ENCODE results near the gene SMARCB1.

SMARCB1 gene

DNA sequence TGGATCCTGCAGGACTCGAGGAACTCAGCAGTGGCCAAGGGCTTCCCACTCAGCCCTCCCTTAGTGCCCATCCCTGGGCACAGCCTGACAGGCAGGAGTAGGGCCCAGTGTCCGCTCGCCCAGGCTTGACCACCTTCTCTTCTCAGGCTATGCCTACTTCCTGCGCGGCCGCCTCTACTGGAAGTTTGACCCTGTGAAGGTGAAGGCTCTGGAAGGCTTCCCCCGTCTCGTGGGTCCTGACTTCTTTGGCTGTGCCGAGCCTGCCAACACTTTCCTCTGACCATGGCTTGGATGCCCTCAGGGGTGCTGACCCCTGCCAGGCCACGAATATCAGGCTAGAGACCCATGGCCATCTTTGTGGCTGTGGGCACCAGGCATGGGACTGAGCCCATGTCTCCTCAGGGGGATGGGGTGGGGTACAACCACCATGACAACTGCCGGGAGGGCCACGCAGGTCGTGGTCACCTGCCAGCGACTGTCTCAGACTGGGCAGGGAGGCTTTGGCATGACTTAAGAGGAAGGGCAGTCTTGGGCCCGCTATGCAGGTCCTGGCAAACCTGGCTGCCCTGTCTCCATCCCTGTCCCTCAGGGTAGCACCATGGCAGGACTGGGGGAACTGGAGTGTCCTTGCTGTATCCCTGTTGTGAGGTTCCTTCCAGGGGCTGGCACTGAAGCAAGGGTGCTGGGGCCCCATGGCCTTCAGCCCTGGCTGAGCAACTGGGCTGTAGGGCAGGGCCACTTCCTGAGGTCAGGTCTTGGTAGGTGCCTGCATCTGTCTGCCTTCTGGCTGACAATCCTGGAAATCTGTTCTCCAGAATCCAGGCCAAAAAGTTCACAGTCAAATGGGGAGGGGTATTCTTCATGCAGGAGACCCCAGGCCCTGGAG lies 3.3 kb upstream of the SMARCB1 start:
- Histone ChIP-seq H3K27ac (ENCODE audit: low read depth, low read length, poor library complexity, severe bottlenecking) (no peak overlapping the region), H3K9me2 (ENCODE audit: low read depth, low read length) (no peaks in the 10 kb centered on the region), H3K4me1 (ENCODE audit: insufficient read depth, low read length, severe bottlenecking) (peaks cover 16% of the 10 kb centered on the region), H3K36me3 (ENCODE audit: insufficient read depth, low read length) (no peaks in the 10 kb centered on the region), H3K79me2 (ENCODE audit: insufficient read depth, low read length) (peaks cover 11% of the 10 kb centered on the region), H3F3A (ENCODE audit: insufficient read depth, low read length) (no peaks in the 10 kb centered on the region), H4K20me1 (ENCODE audit: insufficient read depth, low read length) (no peaks in the 10 kb centered on the region), H3K4me2 (ENCODE audit: low read length) (no peak overlapping the region), H3K4me3 (ENCODE audit: low read depth, low read length, poor library complexity, severe bottlenecking) (no peak overlapping the region), H2AFZ (ENCODE audit: low read length) (no peak overlapping the region), H3K27me3 (ENCODE audit: insufficient read depth, low read length) (no peaks in the 10 kb centered on the region), H3K9me3 (ENCODE audit: low read length) (no peaks in the 10 kb centered on the region), H3K9ac (ENCODE audit: low read length) (no peak overlapping the region)
- TF ChIP-seq EZH2 (IDR thresholded peaks at IDR 0.05; ENCODE audit: borderline replicate concordance, low read length), result no peak
- TF ChIP-seq, protein P1, sequence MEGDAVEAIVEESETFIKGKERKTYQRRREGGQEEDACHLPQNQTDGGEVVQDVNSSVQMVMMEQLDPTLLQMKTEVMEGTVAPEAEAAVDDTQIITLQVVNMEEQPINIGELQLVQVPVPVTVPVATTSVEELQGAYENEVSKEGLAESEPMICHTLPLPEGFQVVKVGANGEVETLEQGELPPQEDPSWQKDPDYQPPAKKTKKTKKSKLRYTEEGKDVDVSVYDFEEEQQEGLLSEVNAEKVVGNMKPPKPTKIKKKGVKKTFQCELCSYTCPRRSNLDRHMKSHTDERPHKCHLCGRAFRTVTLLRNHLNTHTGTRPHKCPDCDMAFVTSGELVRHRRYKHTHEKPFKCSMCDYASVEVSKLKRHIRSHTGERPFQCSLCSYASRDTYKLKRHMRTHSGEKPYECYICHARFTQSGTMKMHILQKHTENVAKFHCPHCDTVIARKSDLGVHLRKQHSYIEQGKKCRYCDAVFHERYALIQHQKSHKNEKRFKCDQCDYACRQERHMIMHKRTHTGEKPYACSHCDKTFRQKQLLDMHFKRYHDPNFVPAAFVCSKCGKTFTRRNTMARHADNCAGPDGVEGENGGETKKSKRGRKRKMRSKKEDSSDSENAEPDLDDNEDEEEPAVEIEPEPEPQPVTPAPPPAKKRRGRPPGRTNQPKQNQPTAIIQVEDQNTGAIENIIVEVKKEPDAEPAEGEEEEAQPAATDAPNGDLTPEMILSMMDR (IDR thresholded peaks at IDR 0.05; ENCODE audit: low read length), result no peak

DNA sequence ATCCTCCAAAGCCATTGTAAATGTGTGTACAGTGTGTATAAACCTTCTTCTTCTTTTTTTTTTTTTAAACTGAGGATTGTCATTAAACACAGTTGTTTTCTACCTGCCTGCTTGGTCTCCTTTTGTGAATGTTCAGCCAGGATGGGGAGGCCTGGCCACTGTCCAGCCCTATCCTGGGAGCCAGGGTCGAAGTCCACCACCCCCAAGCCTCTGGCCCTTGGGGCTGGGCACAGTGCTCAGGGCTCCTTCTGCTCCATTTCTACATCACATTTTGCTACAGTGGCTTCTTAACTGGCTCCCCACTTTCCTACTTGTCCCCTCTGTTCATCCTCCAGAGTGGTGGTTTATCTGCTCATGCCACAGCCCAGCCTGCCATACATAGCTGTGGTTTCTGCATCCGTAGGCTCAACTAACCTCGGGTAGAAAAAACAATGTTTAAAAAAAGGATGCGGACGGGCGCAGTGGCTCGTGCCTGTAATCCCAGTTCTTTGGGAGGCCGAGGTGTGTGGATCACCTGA lies 2.5 kb upstream of the SMARCB1 start:
- peaks cover 23% of the 10 kb centered on the region for H3K4me1 ChIP-seq (ENCODE audit: insufficient read depth, low read length, severe bottlenecking)
- TF ChIP-seq EZH2 (IDR thresholded peaks at IDR 0.05; ENCODE audit: borderline replicate concordance, low read length), result no peak
- TF ChIP-seq, protein P1 (IDR thresholded peaks at IDR 0.05; ENCODE audit: low read length), result no peak
- no peak overlapping the region for H3K4me3 ChIP-seq (ENCODE audit: low read depth, low read length, poor library complexity, severe bottlenecking)
- H3F3A ChIP-seq (ENCODE audit: insufficient read depth, low read length), result no peaks in the 10 kb centered on the region
- H2AFZ ChIP-seq (ENCODE audit: low read length), result no peak overlapping the region
- H3K79me2 ChIP-seq (ENCODE audit: insufficient read depth, low read length), result peaks cover 19% of the 10 kb centered on the region
- H3K27ac ChIP-seq (ENCODE audit: low read depth, low read length, poor library complexity, severe bottlenecking), result no peak overlapping the region
- no peaks in the 10 kb centered on the region for H3K9me2 ChIP-seq (ENCODE audit: low read depth, low read length)
- H3K36me3 ChIP-seq (ENCODE audit: insufficient read depth, low read length), result no peaks in the 10 kb centered on the region
- H3K9ac ChIP-seq (ENCODE audit: low read length), result no peak overlapping the region
- no peaks in the 10 kb centered on the region for H3K27me3 ChIP-seq (ENCODE audit: insufficient read depth, low read length)
- no peak overlapping the region for H3K4me2 ChIP-seq (ENCODE audit: low read length)
- no peaks in the 10 kb centered on the region for H4K20me1 ChIP-seq (ENCODE audit: insufficient read depth, low read length)
- no peaks in the 10 kb centered on the region for H3K9me3 ChIP-seq (ENCODE audit: low read length)

DNA sequence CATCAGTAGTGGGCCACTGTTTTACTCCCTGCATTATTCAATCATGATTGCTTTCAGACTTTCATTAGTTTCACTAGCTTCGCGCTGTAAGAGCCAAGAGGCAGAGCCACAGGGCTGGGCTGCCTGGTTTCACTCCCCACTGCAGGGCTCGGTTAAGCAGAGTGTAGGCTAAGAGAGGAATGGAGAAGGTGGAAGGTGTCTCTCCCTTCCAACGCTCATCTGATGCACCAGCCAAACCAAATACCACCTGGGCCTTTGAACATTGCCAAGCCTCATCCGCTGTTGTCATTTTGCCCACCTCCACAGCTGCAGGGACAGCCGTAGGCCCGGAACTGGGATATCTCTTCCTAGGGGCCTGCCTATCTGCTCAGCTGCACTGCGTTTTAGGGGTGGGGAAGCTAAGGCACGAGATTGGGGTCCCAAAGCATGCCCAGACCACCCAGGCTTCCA lies 480 bp upstream of the SMARCB1 start:
- no peaks in the 10 kb centered on the region for H3K27me3 ChIP-seq (ENCODE audit: insufficient read depth, low read length)
- H3K27ac ChIP-seq (ENCODE audit: low read depth, low read length, poor library complexity, severe bottlenecking), result peak overlapping the region; percentile 81
- peak overlapping the region; percentile 90 for H3K9ac ChIP-seq (ENCODE audit: low read length)
- peak overlapping the region; percentile 73 for H3K4me3 ChIP-seq (ENCODE audit: low read depth, low read length, poor library complexity, severe bottlenecking)
- H3K9me3 ChIP-seq (ENCODE audit: low read length), result no peaks in the 10 kb centered on the region
- no peaks in the 10 kb centered on the region for H3K9me2 ChIP-seq (ENCODE audit: low read depth, low read length)
- H2AFZ ChIP-seq (ENCODE audit: low read length), result no peak overlapping the region
- no peaks in the 10 kb centered on the region for H4K20me1 ChIP-seq (ENCODE audit: insufficient read depth, low read length)
- no peak for TF ChIP-seq EZH2 (IDR thresholded peaks at IDR 0.05; ENCODE audit: borderline replicate concordance, low read length)
- TF ChIP-seq, protein P1 (IDR thresholded peaks at IDR 0.05; ENCODE audit: low read length), result no peak
- peak overlapping the region; percentile 83 for H3K4me2 ChIP-seq (ENCODE audit: low read length)
- no peaks in the 10 kb centered on the region for H3F3A ChIP-seq (ENCODE audit: insufficient read depth, low read length)
- H3K36me3 ChIP-seq (ENCODE audit: insufficient read depth, low read length), result peaks cover 2% of the 10 kb centered on the region; the same call in 1 of the 2 replicates
- peaks cover 38% of the 10 kb centered on the region for H3K79me2 ChIP-seq (ENCODE audit: insufficient read depth, low read length)
- H3K4me1 ChIP-seq (ENCODE audit: insufficient read depth, low read length, severe bottlenecking), result peaks cover 34% of the 10 kb centered on the region

All from OCI-LY1 (cell line).